ENCODE results near the gene SRSF11.
A peak's percentile ranks its signal among the peaks of the same experiment; 100 is the strongest.

Gene SRSF11

DNA sequence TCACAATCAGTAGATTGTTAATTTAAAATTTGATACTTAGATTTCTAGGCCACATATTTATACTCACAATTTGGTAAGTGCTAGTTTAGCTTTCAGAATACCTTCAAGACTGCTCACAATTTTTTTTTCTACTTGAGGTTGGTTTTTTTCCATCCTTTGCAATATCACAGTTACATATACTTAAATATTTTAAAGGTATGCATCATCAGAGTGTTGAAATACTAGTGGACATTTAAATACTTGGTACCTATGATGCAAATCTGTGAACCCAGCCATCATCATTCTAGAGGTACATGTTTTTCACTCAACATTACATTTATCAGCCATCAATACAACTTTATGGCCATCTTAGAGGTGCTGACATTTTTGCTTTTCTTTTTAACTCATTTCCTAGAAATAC is 9.6 kb upstream of the SRSF11 start:
- DNase-seq (ENCODE audit: low read depth, low spot score): no peak
- no peak overlapping the region for H3K4me3 ChIP-seq (ENCODE audit: low read length)

DNA sequence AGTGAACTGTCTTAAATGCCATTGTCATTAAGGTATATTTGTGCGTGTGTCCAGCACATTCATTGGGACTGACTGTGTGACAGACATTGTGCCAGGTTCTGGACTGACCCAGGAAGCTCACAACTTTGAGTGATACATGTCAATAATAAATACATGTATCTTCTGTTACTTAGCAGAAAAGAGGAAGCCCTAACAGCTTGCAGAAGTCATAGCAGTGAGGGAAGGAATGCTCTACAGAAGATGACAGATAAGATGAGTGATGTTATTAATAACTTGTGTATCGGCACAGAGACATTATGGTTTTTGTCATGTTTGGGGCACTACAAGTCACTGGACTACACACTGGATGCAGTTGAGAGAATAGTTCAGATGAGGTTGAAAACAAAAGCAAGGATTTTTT is 1.2 kb upstream of the SRSF11 start:
- DNase-seq (ENCODE audit: low read depth, low spot score): no peak
- H3K4me3 ChIP-seq (ENCODE audit: low read length): no peak overlapping the region

DNA sequence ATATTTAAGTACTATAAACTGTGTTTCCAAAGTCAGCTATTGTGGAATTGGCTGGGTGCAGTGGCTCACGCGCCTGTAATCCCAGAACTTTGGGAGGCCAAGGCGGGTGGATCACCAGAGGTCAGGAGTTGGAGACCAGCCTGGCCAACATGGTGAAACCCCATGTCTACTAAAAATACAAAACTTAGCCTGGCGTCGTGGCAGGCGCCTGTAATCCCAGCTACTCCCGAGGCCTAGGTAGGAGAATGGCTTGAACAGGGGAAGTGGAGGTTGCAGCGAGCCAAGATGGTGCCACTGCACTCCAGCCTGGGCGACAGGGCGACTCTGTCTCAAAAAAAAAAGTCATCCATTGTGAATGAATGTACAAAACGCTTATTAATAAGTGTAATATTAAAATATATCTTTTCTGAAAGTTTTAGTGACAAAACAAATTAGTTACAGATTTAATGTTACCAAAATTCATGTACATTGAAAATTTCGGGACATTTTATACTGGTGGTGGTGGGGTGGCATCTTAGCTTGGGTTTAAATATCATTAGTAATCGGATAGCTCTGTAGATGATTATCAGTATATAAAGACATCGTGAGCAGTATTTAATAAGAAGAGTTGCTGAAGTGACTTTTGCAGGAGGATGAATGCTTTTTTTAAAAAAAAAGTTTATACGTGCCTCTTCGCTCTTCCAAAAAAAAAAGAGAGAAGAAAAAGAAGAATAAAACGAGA is 503 bp upstream of the SRSF11 start:
- no peak for DNase-seq (ENCODE audit: low read depth, low spot score)
- peak overlapping the region; percentile 83 for H3K4me3 ChIP-seq (ENCODE audit: low read length)

DNA sequence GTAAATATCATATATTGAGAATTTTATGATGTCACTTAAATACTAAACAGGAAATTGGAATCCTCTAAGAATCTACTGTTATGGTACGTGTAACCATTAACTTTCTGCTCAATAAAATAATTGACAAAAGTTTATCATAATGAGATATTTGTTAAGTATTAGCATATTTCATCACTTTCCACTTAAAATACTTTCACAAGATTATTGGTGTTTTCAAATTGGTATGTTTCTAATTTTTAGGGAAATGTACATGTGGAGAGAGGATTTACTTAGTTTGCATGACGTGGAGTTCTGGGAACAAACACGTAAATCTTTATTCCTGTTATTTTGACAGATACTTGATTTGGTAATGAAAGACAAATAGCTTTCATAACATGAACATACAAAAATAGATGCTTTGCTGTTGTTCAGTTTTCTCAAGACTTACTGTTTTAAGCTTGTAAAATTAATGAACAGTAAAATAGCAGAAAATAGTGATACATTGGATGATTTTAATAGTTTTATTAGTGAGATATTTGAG is 1.6 kb downstream of the SRSF11 start:
- peak overlapping the region; percentile 83 for H3K4me3 ChIP-seq (ENCODE audit: low read length)
- DNase-seq (ENCODE audit: low read depth, low spot score): no peak

DNA sequence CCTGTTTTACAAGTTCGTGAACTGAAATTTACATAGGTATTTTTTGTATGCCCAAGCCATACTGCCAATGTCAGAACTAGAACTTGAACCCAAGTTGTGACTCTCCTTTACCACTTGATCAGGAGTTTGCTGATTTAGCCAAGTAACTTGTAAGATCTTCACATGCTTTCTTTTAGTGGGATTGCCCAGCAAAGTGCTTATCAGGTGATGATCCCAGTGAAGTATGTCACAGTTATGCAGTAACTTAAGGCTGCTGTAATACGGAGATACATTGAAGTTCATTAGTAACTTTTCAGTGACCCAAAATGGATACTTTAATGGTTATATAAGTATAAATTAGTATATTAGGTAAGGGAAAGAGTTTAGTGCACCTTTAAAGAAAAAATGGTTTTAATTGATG is 3.8 kb downstream of the SRSF11 start:
- no peak overlapping the region for H3K4me3 ChIP-seq (ENCODE audit: low read length)
- no peak for DNase-seq (ENCODE audit: low read depth, low spot score)

DNA sequence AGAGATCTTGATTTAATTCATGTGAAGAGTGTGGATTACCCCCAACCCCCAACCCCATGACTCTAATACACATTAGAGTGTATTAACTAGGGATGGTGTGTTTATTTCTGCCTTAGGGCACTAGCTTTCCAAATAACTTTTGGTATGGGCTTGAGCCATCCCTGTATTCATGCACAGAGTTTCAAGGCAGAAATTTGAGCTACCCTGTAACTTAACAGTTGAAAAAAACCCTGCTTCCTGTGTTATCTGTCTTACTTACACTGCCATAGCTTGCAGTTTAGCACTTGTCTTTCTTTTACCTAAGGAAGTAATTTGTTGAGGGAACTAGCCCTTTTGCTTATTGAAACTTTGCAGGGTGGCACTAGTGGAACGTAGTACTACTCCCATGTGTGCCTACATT is 6.3 kb downstream of the SRSF11 start:
- H3K4me3 ChIP-seq (ENCODE audit: low read length): no peak overlapping the region
- DNase-seq (ENCODE audit: low read depth, low spot score): peak; percentile 41

DNA sequence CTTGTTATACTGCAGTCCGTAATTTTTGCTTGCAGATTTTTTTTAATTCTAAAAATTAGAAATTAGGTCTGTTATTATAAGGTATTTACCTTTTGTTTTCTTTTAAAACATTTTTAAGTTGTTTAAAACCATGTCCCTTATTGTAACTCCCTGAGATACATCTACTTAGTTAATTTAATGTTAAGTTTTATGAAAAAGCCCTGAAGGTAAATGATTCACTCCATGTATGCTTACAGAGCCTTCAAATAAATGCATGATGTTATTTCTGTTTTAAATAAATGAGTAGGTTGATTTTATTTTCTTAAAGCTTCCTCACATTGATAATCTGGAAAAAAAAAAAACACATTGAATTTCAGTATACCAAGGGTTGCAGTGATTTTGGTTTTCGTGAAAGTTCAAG is 7.5 kb downstream of the SRSF11 start:
- no peak for DNase-seq (ENCODE audit: low read depth, low spot score)

DNA sequence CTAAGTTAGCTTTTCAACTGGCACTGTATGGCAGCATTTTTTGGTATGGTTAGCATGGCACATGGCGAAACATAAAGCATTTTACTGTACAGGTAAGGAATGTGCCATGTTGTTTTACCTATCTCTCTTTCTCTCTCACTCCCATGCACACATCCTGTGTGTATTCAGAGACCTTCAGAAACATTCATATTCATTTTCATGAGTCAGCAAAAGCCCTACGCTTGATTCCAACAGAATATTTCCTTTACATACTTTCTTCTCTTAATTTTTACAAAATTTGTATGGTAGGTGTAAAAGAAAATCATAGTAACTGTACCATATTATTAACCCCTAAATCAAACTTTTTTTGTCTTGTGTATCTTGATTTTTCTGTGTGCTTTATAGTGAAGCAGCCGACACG is 10.3 kb downstream of the SRSF11 start:
- no peak for DNase-seq (ENCODE audit: low read depth, low spot score)

More for the DNA sequence above, 7.5 kb downstream of the SRSF11 start:
- no peak overlapping the region for H3K4me3 ChIP-seq (ENCODE audit: low read length)

DNA sequence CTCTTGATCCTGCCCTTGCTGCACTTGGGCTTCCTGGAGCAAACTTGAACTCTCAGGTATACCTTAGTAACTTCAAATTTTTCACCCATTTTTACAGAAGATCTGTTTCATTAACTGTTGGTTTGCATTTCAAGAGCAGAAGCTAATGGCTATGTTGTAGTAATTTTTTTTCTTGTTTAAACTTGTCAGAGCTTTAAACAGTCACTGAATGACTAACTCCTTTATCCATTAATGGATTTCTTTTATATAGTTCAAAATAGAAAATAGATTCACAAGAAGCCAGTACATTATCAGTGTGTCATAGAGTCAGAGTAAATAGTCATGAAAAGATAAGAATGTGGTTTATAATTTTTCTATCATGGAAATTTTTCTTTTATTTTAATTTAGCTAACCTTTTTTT is 13.6 kb downstream of the SRSF11 start:
- H3K4me3 ChIP-seq (ENCODE audit: low read length): no peak overlapping the region
- no peak for DNase-seq (ENCODE audit: low read depth, low spot score)

More for the DNA sequence above, 10.3 kb downstream of the SRSF11 start:
- H3K4me3 ChIP-seq (ENCODE audit: low read length): no peak overlapping the region

DNA sequence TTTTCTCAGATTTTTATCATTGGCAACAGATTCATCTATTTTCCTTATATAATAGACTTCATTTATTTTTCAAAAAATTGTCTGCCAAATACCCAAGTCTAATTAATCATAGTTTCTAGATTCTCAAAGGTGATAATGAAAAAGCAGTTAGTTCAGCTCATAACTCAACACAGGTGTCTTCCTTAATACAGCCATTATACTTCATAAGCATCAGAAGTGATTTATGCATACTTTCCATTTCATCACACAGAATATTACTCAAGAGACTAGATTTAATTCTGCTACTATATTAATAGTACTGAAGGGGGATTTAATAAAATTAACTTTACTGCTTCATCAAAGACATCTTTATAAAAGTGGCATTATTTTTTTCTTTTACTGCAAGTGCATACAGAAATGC is 18.8 kb downstream of the SRSF11 start:
- DNase-seq (ENCODE audit: low read depth, low spot score): no peak
- no peak overlapping the region for H3K4me3 ChIP-seq (ENCODE audit: low read length)

DNA sequence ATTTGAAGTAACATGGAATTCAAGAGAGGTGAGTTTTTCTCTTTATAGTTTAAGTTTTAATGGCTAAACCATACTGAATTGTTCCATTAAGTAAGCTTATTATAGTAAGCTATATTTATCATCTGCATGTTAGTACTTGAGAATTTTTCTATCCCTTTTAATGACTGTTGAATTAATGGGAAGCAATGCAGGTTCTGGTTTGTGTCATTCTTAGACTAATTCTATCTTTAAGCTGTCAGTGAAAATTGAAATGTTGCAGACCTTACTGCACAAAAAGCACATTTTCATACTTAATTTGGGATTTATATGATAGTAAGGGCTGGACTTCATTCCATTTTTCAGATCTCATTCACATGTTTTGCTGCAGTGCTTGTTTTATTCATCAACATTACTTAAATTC is 25.9 kb downstream of the SRSF11 start:
- DNase-seq (ENCODE audit: low read depth, low spot score): no peak
- H3K4me3 ChIP-seq (ENCODE audit: low read length): no peak overlapping the region

DNA sequence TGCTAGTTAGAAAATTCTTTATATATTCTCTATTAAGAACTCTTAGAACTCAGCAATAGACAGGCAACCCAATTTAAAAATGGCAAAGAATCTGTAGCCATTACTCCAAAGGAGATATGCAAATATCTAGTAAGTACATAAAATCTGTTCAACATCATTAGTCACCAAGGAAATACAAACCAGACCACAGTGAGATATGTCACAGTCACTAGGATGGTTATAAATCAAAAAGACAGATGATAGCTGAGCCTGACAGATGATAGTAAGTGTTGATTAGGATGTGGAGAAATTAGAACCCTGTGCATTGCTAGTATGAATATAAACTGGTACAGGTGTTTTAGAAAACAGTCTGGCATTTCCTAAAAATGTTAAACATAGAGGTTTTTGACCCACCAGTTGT is 26.6 kb downstream of the SRSF11 start:
- no peak overlapping the region for H3K4me3 ChIP-seq (ENCODE audit: low read length)
- DNase-seq (ENCODE audit: low read depth, low spot score): no peak

DNA sequence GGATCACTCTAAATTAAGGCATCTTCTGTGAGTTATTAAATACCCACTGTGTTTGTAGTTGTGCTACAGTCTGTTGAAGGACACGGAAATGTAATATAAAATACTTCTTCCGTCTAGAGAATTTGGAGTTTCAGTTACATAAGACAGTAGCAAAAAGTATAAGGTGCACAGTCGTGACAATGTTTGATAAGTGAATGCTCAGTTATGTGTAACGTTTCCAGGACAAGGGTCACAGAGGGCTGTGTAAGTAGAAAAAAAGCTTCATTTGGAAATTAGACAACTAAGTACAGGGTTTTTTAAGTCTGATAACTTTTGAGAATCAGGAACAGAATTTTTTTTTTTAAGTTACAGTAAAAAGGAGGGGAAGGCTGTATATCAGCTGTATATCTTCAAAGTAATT is 27.5 kb downstream of the SRSF11 start:
- DNase-seq (ENCODE audit: low read depth, low spot score): no peak
- no peak overlapping the region for H3K4me3 ChIP-seq (ENCODE audit: low read length)

DNA sequence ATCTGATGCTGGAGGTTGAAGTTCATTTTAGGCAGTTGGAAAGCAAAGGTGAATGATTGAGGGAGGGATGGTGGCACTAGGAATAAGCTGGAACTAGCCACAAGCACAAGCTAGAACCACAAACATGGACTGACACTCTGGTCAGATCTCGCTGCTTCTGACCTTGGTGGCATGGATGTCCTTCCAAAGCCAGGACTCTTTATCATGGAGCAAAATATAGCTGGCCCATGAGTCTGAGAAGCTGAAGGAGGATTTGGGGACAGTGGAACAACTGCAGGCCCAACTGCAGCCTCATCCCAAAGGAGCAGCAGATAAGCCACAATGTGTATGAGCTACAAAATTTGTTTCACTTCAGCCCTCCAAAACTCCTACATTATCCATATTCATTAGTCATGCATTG is 35.5 kb downstream of the SRSF11 start:
- DNase-seq (ENCODE audit: low read depth, low spot score): no peak
- H3K4me3 ChIP-seq (ENCODE audit: low read length): no peak overlapping the region

DNA sequence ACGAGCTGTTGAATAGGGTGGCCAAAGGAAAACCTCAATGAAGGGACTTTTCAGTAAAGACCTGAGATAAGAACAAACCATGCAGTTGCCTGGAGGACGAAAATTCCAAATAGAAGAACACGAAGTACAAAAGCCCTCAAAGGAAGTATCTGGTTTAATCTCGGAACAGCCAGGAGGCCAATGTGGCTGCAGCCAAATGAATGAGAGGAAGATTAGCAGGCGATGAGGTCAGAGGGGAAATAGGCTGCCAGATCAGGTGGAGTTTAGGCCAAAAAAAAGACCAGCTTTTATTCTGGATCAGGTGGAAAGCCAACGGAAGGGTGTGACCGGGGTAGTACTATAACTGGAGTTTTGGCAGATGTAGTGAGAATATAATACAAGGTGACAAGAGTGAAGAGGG is 43.7 kb downstream of the SRSF11 start:
- H3K4me3 ChIP-seq (ENCODE audit: low read length): no peak overlapping the region
- DNase-seq (ENCODE audit: low read depth, low spot score): no peak

DNA sequence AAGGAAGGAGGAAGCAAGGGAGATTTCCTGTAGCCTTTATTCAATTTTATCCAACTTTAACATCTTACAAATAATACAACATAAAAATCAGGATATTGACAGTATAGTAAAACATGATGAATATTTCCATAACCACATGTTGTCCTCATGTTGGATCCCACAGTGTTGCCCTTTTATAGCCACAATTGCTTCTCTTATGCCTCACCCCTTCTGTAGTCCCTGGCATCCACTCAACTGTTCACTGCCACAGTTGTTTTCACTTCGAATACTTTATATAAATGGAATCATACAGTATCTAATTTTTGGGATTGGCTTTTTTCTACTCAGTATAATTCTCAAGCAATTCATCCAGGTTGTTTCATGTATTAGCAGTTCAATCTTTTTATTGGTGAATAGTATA is 44.8 kb downstream of the SRSF11 start:
- no peak for DNase-seq (ENCODE audit: low read depth, low spot score)
- no peak overlapping the region for H3K4me3 ChIP-seq (ENCODE audit: low read length)

DNA sequence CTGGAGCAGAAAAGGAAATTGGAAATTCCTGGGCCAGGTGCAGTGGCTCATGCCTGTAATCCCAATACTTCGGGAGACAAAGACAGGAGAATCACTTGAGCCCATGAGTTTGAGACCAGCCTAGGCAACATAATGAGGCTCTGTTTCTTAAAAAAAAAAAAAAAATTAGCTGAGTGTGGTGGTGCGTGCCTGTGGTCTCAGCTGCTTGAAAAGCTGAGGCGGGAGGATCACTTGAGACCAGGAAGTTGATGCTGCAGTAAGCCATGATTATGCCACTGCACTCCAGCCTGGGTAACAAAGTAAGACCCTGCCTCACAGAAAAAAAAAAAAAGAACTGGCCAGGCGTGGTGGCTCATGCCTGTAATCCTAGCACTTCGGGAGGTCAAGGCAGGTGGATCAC is 56.7 kb downstream of the SRSF11 start:
- DNase-seq (ENCODE audit: low read depth, low spot score): peak; percentile 39
- no peak overlapping the region for H3K4me3 ChIP-seq (ENCODE audit: low read length)

DNA sequence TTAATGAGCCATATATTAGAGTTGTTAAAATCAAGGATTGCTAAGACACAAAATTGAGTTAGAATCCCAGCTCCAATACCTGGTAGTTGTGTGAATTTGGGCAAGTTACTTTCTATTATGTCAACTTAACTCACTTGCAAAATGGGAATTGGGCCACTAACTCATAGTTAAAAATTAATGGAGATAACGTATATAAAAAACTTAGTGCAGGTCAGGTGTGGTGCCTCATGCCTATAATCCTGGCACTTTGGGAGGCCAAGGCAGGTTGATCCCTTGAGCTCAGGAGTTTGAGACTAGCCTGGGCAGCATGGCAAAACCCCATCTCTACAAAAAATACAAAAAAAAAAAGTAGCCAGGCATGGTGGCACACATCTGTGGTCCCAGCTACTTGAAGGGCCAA is 57.5 kb downstream of the SRSF11 start:
- H3K4me3 ChIP-seq (ENCODE audit: low read length): no peak overlapping the region
- no peak for DNase-seq (ENCODE audit: low read depth, low spot score)

DNA sequence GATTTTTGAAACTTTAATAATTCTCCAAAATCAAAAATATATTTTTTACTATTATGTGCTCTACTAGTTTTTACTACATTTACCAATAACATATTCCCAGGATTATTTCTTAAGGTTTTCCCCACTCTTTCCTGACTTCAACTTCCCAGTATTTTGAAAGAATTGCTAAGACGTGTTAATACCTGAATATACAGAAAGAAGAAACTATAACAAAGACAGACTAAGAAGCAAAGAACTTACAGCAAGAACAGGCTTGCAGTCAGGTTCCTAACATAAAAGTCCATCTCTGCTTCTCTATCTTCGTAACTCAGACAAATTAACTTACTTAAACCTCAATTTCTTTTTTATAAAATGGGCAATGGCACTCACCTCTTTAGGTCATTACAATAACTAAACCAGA is 63.2 kb downstream of the SRSF11 start:
- DNase-seq (ENCODE audit: low read depth, low spot score): no peak
- no peak overlapping the region for H3K4me3 ChIP-seq (ENCODE audit: low read length)

DNA sequence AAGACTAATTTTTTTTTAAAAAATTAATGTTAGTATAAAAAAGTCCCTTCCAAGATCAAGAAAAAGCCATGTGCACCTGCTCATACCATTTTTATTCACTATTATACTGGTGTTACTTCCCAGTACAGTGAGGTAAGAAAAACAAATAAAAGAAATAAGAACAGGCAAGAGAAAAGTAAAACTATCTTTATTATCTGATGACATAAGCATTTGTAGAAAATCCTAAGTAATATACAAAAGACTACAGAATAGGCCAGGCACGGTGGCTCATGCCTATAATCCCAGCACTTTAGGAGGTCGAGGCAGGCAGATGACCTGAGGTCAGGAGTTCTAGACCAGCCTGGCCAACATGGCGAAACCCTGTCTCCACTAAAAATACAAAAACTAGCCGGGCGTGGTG is 65.3 kb downstream of the SRSF11 start:
- DNase-seq (ENCODE audit: low read depth, low spot score): no peak
- H3K4me3 ChIP-seq (ENCODE audit: low read length): no peak overlapping the region

DNA sequence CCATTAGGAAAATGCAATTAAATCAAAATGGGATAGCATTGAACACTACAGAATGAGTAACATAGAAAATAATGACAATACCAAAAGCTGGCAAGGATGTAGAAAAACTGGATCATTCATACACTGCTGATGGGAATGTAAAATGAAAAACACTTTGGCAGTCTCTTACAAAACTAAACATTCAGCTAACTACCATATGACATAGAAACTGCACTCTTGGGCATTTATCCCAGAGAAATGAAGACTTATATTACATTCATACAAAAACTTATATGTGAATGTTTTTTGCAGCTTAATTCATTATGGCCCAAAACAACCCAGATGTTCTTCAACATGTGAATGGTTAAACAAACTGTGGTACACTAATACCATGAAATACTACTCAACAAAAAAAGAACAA is 67.0 kb downstream of the SRSF11 start:
- no peak for DNase-seq (ENCODE audit: low read depth, low spot score)
- H3K4me3 ChIP-seq (ENCODE audit: low read length): no peak overlapping the region
